ENCODE measurements around the gene RAP1GAP. TPM values are rescaled to one million over a fixed set of nuclear protein-coding genes. Genes with fewer than 3 reads are reported as not detected.

Gene RAP1GAP
- total RNA-seq, 2 experiments from 2014 or later, result 0.66 to 1.3 TPM

GRCh38 chr1:21670059-21670881 is 1.1 kb upstream of the RAP1GAP start:
- Mint-ChIP-seq H3K27me3 (peaks cover 32% of the 10 kb centered on the region), H3K9me3 (no peaks in the 10 kb centered on the region), H3K36me3 (no peaks in the 10 kb centered on the region)

GRCh38 chr1:21668951-21669257 is 253 bp downstream of the RAP1GAP start:
- Mint-ChIP-seq H3K4me1 (no peaks in the 10 kb centered on the region), H3K27me3 (peaks cover 42% of the 10 kb centered on the region), H3K36me3 (no peaks in the 10 kb centered on the region), H3K27ac (no peak overlapping the region), H3K4me3 (no peak overlapping the region), H3K9me3 (no peaks in the 10 kb centered on the region)
- no peak for DNase-seq

More at GRCh38 chr1:21670059-21670881, 1.1 kb upstream of the RAP1GAP start:
- Mint-ChIP-seq H3K4me3 (no peak overlapping the region), H3K4me1 (no peaks in the 10 kb centered on the region), H3K27ac (no peak overlapping the region)
- DNase-seq, result no peak

- H3K9me3 Mint-ChIP-seq, result no peaks in the 10 kb centered on the region
- H3K4me3 Mint-ChIP-seq, result no peak overlapping the region
- H3K4me1 Mint-ChIP-seq, result no peaks in the 10 kb centered on the region
- DNase-seq, result no peak
- peaks cover 47% of the 10 kb centered on the region for H3K27me3 Mint-ChIP-seq
- no peaks in the 10 kb centered on the region for H3K36me3 Mint-ChIP-seq
- no peak overlapping the region for H3K27ac Mint-ChIP-seq
Measured at GRCh38 chr1:21668232-21668950, 766 bp downstream of the RAP1GAP start.

GRCh38 chr1:21667348-21668231 is 1.6 kb downstream of the RAP1GAP start:
- Mint-ChIP-seq H3K27ac (no peak overlapping the region), H3K36me3 (no peaks in the 10 kb centered on the region), H3K9me3 (no peaks in the 10 kb centered on the region), H3K27me3 (peaks cover 52% of the 10 kb centered on the region), H3K4me1 (no peaks in the 10 kb centered on the region), H3K4me3 (no peak overlapping the region)
- no peak for DNase-seq

GRCh38 chr1:21666576-21667320 is 2.4 kb downstream of the RAP1GAP start:
- H3K4me1 Mint-ChIP-seq, result no peaks in the 10 kb centered on the region
- peaks cover 57% of the 10 kb centered on the region for H3K27me3 Mint-ChIP-seq
- H3K36me3 Mint-ChIP-seq, result no peaks in the 10 kb centered on the region
- H3K27ac Mint-ChIP-seq, result no peak overlapping the region
- H3K4me3 Mint-ChIP-seq, result no peak overlapping the region
- no peak for DNase-seq
- H3K9me3 Mint-ChIP-seq, result no peaks in the 10 kb centered on the region

GRCh38 chr1:21665711-21666575 is 3.2 kb downstream of the RAP1GAP start:
- Mint-ChIP-seq H3K27ac (no peak overlapping the region), H3K4me1 (no peaks in the 10 kb centered on the region), H3K9me3 (no peaks in the 10 kb centered on the region), H3K27me3 (peaks cover 66% of the 10 kb centered on the region), H3K4me3 (no peak overlapping the region), H3K36me3 (no peaks in the 10 kb centered on the region)
- no peak for DNase-seq

GRCh38 chr1:21664806-21665588 is 4.2 kb downstream of the RAP1GAP start:
- Mint-ChIP-seq H3K4me1 (no peaks in the 10 kb centered on the region), H3K27ac (no peak overlapping the region), H3K36me3 (no peaks in the 10 kb centered on the region), H3K27me3 (peaks cover 70% of the 10 kb centered on the region), H3K9me3 (no peaks in the 10 kb centered on the region), H3K4me3 (no peak overlapping the region)
- no peak for DNase-seq

GRCh38 chr1:21663951-21664805 is 5.0 kb downstream of the RAP1GAP start:
- Mint-ChIP-seq H3K4me1 (peaks cover 4% of the 10 kb centered on the region), H3K27me3 (peaks cover 70% of the 10 kb centered on the region), H3K27ac (no peak overlapping the region), H3K9me3 (no peaks in the 10 kb centered on the region), H3K4me3 (no peak overlapping the region), H3K36me3 (no peaks in the 10 kb centered on the region)
- no peak for DNase-seq

GRCh38 chr1:21663248-21663950 is 5.8 kb downstream of the RAP1GAP start:
- Mint-ChIP-seq H3K4me1 (peaks cover 4% of the 10 kb centered on the region), H3K27me3 (peaks cover 70% of the 10 kb centered on the region), H3K36me3 (no peaks in the 10 kb centered on the region), H3K27ac (no peak overlapping the region), H3K9me3 (no peaks in the 10 kb centered on the region), H3K4me3 (no peak overlapping the region)
- DNase-seq, result no peak

GRCh38 chr1:21662426-21663247 is 6.5 kb downstream of the RAP1GAP start:
- Mint-ChIP-seq H3K27ac (no peak overlapping the region), H3K4me1 (peaks cover 4% of the 10 kb centered on the region), H3K27me3 (peaks cover 62% of the 10 kb centered on the region), H3K9me3 (no peaks in the 10 kb centered on the region), H3K4me3 (no peak overlapping the region), H3K36me3 (no peaks in the 10 kb centered on the region)
- no peak for DNase-seq

GRCh38 chr1:21661886-21662285 is 7.3 kb downstream of the RAP1GAP start:
- peaks cover 56% of the 10 kb centered on the region for H3K27me3 Mint-ChIP-seq
- peaks cover 4% of the 10 kb centered on the region for H3K4me1 Mint-ChIP-seq
- H3K36me3 Mint-ChIP-seq, result no peaks in the 10 kb centered on the region
- no peak overlapping the region for H3K27ac Mint-ChIP-seq
- H3K4me3 Mint-ChIP-seq, result no peak overlapping the region
- H3K9me3 Mint-ChIP-seq, result no peaks in the 10 kb centered on the region
- no peak for DNase-seq
